ENCODE measurements around the gene ARMCX2.
A peak's percentile ranks its signal among the peaks of the same experiment; 100 is the strongest.

The ARMCX2 gene

DNA sequence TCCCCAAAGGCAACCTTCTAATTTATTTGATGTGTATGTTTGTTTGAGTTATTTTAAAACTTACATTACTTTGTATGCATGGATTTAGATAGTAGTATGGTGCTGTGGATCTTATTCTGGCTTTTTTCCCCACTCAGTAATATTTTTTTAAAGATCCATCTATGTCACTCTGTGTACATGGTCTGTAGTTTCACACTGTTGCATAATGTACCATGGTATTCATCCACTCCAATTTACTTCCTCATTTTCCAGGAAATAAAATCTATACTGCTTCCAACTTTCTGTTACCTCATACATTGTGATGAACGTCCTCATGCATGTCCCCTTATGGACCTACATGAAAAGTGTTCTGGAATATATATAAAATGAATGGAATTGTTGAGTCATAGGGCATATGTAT is 17.6 kb downstream of the ARMCX2 start:
- Mint-ChIP-seq H3K4me3 (no peak overlapping the region), H3K9me3 (no peaks in the 10 kb centered on the region), H3K36me3 (ENCODE audit: low read depth) (no peaks in the 10 kb centered on the region), H3K27me3 (no peaks in the 10 kb centered on the region), H3K27ac (no peak overlapping the region), H3K4me1 (ENCODE audit: low read depth) (no peaks in the 10 kb centered on the region)

DNA sequence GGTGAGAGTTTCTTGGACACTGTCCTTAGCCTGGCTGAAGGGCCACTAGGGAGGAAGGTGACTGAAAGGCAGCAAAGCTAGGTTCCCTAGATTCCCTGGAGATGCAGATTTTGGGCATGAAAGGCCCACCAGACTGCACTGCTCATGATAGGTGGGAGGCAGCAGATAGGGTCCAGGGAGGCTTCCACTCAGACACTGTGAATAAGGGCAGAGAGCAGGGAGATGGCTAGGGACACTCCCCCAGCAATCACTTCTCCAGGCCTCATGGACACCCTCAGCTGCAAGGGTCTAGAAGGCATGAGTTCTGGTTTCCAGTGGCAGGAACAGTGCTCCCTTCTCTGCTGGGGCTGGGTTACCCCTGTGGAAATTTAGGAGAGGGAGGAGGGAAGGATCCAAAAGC is 20.1 kb downstream of the ARMCX2 start:
- Mint-ChIP-seq H3K4me3 (no peak overlapping the region), H3K27ac (no peak overlapping the region), H3K9me3 (no peaks in the 10 kb centered on the region), H3K36me3 (ENCODE audit: low read depth) (peaks cover 3% of the 10 kb centered on the region), H3K4me1 (ENCODE audit: low read depth) (no peaks in the 10 kb centered on the region), H3K27me3 (no peaks in the 10 kb centered on the region)

DNA sequence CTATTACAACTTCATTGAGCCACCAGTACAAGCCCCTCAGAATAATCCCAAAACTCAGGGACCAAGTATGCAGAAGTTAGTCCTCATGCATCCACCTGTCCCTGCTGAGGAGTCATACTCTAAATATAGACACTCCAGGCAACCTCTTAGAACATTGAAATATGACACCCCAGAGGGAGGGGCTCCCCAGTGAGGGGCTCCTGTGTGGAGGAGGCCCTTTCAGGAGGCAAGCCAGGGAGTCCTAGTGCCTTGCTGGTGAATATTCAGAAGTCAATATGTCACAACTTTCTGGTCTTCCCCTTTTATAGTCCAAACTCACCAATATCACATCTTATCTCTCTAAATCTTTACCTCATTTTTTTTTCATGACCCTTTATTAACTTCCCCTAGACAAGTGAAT is 40.3 kb downstream of the ARMCX2 start:
- Mint-ChIP-seq H3K4me3 (peak overlapping the region; percentile 48), H3K9me3 (no peaks in the 10 kb centered on the region), H3K27ac (peak overlapping the region; percentile 83), H3K36me3 (ENCODE audit: low read depth) (peaks cover 15% of the 10 kb centered on the region), H3K27me3 (no peaks in the 10 kb centered on the region), H3K4me1 (ENCODE audit: low read depth) (peaks cover 59% of the 10 kb centered on the region)

DNA sequence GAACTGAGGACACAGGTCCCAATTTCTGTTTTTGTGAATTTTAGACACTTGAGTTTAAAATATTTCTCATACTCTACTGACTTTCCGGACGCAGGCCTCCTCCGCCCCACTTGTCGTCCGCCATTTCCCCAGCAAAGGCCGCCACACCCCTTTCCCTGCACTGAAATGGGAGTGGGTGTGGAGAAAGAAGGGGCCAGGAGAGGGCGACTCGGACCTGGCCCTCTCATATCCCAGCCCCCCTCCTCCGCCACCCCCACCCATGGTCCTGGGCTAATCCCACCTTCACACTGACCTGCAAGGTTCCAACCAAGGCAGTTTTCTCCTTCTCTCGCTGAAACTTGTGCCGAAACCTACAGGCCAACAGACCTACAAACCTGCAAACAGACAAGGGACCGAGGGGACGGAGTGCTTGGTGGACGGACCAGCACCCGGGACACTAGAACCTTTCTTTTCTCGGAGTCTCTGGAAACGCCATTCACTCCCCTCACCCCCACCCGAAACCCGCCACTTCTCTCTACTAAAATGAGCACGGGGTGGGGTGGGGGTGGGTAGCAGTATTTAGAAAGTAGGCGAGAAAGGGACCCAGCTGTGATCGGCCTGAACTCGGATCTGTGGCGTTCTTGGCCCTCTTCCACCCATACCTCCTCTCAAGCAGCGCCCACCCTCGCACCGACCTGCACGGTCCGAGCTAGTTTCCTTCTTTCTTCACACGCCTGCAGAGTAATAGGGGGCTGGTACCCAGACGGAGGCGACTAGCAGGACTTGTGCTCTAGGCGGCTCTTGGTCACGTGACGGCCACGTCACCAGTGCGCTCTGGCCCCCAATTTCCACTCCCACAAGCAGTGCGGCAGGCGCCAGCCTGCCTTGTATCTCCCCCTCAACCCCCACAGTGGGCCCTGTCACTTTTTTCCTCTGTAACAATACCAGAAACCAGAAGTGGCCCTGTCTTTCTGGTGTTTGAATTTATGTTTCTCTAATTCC is 42.1 kb downstream of the ARMCX2 start, which contains the start of gene ARMCX6:
ARMCX6 (minus strand) TSS at position 790 of the 981 bp plus-strand sequence. CDS start 1,380 bp downstream, outside the sequence.
- Mint-ChIP-seq H3K4me1 (ENCODE audit: low read depth) (peaks cover 49% of the 10 kb centered on the region), H3K27me3 (no peaks in the 10 kb centered on the region), H3K4me3 (peak within 1 kb of the TSS; percentile 89), H3K36me3 (ENCODE audit: low read depth) (peaks cover 10% of the 10 kb centered on the region), H3K27ac (peak within 1 kb of the TSS; percentile 88), H3K9me3 (no peaks in the 10 kb centered on the region)

DNA sequence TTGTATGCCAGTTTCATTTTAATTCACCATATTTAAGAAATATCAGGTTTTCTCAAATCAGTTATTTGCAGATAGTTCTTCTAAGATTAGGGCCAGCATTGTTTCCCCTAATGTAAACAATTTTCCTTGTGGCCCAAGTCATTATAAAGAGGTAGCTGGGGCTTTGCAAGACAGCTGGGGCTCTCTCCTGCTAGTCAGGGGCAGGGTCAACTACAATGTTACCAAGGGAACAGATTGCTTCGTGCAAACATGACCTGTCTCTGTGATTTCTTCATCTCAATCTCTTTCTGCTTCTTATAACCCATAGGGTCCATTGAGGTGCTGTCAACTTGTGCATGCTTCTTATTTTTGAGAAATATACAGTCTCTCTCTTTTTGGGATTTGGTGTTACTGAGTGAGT is 53.9 kb downstream of the ARMCX2 start:
- Mint-ChIP-seq H3K9me3 (no peaks in the 10 kb centered on the region), H3K27ac (no peak overlapping the region), H3K27me3 (no peaks in the 10 kb centered on the region), H3K36me3 (ENCODE audit: low read depth) (no peaks in the 10 kb centered on the region), H3K4me1 (ENCODE audit: low read depth) (no peaks in the 10 kb centered on the region), H3K4me3 (no peak overlapping the region)
